HTERT RPE-1 (cell line): ENCODE measurements around the gene LNX1.

Source experiments
- in situ Hi-C: fragments of 300-500 bp; cut with MboI; formaldehyde crosslinking; loops from 4 replicates; pipeline ENCODE4 v1.14.3; 2020; ENCODE audit warnings: low sequenced_read_pairs

LNX1 gene

GRCh38 chr4:53541577-53542206 lies 49.6 kb downstream of the LNX1 start:
- in situ Hi-C loops, result no loop called here

- in situ Hi-C loops, result no loop called here
These were observed 52.5 kb downstream of the LNX1 start for GRCh38 chr4:53538756-53539155.

DNA sequence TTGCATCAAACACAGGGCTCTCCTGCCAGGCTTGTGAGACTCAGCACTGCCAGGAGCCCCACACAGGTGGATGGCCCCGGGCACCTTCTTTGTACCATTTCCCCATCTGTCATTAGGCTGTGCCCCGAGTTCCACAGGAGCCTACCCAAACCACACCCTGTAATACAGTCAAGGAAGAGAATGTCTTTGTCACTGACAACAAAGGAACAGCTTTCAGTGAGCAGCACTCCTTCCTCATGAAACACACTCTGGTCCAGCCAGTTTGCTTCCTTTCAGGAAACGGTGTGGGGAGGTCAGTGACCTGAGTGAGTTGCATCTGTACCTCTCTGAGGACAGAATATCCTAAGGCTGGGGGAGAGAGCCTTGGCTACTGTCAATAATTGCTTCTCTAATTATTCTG lies 53.7 kb downstream of the LNX1 start:
- in situ Hi-C loops, result no loop called here

DNA sequence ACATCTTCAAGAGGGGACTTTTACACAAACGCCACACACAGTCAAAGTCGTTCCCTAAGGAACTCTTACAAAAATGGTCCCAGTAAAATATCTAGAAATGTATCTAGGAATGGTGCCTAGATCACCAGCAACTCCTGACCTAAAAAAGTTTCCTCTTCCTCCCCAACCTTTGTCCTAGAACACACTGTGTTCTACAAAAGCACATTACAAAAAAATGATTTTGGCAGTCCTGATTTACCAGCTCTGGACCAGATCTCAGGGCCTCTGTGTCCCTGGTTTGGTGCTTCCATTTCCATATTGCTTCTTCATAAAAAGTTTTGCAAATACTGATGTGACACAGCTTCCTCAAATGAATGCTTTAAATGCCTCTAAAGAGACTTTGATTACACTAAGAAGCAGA lies 55.0 kb downstream of the LNX1 start:
- in situ Hi-C loops, result no loop called here

DNA sequence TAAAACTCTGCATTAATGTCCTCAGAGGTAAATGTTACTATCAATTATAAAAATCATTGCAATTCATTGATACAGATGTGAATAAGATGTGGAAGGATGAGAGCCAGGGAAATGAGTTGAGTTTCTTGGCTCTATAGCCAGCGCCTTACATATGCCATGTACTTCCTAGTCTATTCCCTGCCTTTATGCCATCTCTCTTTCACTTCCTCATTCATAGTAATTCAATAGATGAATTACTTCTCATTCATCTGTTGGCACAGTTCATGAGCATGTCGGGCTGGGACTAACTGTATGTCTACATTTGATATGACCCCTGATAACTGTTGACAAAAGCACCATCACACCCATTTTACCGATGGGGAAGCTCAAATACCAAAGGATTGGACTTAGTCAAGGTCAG lies 55.7 kb downstream of the LNX1 start:
- in situ Hi-C loops, result no loop called here

GRCh38 chr4:53534684-53535083 lies 56.6 kb downstream of the LNX1 start:
- in situ Hi-C loops, result no loop called here

DNA sequence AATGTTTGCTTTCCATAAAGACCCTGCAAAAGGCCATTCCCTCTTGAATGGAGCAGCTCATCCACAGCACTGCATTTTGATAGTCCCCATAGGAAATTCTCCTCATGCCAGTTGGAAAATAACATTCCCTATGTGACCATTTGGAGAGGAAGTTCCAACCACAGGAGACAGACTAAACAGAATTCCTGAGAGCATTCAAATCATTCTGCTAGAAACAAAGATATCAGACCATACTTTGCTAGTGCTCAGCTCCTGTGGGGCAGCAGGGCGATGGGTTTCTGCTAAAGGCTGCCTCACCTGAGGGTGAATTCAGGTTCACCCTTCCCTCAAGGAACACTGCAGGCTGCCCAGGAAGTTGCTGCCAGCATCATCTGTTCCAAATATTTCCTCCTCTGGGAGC lies 58.8 kb downstream of the LNX1 start:
- in situ Hi-C loops, result no loop called here

GRCh38 chr4:53531585-53532224 lies 59.6 kb downstream of the LNX1 start:
- in situ Hi-C loops, result no loop called here

GRCh38 chr4:53529025-53529424 lies 62.3 kb downstream of the LNX1 start:
- in situ Hi-C loops, result no loop called here

DNA sequence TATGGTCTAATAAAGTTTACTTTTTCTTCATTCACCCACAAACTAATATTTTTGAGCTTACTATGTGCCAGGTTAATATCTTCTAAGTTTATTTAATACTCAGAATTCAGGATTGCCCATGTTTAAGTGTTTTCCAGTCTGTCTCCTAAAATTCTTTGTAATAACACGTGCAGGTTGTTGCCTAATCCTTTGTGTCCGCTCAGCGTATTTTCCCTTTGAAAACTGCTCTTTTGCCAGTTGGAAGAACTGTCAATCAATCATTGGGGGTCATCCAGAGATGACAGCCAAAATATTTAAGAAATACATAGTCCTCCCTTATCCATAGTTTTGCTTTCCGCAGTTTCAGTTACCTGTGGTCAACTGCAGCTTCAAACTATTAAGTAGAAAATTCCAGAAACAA lies 63.4 kb downstream of the LNX1 start:
- in situ Hi-C loops, result no loop called here

GRCh38 chr4:53527326-53527725 lies 64.0 kb downstream of the LNX1 start:
- in situ Hi-C loops, result no loop called here

- in situ Hi-C loops, result no loop called here
These were observed 69.0 kb downstream of the LNX1 start for GRCh38 chr4:53522334-53522733.

GRCh38 chr4:53520116-53520515 lies 71.2 kb downstream of the LNX1 start:
- in situ Hi-C loops, result no loop called here

- in situ Hi-C loops, result no loop called here
These were observed 72.5 kb downstream of the LNX1 start for GRCh38 chr4:53518807-53519206.

GRCh38 chr4:53515076-53515475 lies 76.2 kb downstream of the LNX1 start:
- in situ Hi-C loops, result no loop called here

DNA sequence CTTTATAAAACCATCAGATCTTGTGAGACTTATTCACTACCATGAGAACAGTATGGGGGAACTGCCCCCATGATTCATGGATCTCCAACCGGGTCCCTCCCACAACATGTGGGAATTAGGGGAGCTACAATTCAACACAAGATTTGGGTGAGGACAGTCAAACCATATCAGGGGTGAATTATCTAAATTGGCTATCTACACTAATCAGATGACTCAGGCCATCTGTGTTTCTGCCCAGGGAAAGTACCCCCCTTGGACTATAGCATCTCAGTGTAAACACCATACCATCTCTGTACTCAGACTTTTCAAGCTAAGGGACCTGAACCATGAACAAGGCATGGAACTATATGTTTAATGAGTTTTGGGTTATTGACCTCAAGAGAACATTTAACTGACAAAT lies 76.8 kb downstream of the LNX1 start:
- in situ Hi-C loops, result no loop called here

- in situ Hi-C loops, result no loop called here
These were observed 78.7 kb downstream of the LNX1 start for GRCh38 chr4:53512608-53513007.

- in situ Hi-C loops, result no loop called here
These were observed 80.3 kb downstream of the LNX1 start for GRCh38 chr4:53511014-53511413.

- in situ Hi-C loops, result no loop called here
These were observed 81.0 kb downstream of the LNX1 start for GRCh38 chr4:53510321-53510720.

DNA sequence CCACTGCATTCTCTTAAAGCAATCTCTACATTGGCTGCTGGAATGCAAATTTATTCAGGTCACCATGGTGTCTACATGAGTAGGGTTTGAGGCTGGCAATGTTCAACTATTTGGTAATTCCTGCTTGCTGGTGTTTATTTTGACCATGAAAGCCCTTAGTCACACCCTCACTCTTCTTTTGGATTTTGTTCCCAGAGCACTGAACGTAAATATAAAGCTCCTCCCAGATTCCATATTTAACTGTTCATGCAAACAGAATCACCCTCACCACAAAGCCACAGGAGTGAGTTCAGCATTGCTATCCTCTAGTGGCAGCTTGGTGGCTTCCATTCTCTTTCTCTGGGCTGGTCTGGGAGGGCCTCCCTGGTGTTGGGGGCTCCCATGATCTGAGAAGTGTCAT lies 82.8 kb downstream of the LNX1 start:
- in situ Hi-C loops, result no loop called here

DNA sequence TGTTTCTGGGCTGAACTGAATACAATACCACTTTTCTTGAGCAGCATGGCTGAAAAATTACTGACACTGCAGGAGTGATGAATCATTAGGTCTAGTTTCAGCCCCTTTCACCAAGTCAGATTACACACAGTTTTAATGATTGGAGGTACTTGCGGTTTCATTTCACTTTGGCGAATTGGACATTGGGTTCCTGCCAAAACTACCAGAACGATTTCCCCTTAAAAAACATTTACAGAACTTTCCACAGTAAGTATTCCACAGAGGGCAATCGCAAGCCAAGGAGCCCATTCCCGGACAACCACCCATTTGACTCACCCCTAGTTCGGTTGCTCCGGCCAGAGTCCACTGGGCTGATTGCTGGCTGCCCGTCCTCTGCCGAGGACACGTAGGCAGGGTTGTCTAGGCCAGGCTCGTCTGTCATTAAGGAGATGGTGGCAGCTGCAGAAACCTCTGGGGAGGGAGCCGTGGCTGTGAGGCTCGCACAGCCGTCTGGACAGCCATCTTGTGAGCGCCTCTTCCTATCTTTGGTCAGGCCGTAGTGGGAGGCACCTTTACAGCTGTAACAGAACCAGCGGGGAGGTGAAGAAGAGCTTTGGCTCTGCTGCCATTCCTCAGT lies 83.5 kb downstream of the LNX1 start:
- in situ Hi-C loops, result no loop called here

GRCh38 chr4:53507058-53507457 lies 84.2 kb downstream of the LNX1 start:
- in situ Hi-C loops, result no loop called here

- in situ Hi-C loops, result no loop called here
These were observed 85.3 kb downstream of the LNX1 start for GRCh38 chr4:53505947-53506346.
